DND-41 (cell line): Measurements from ENCODE around the gene HSPA1A.
A peak's percentile ranks its signal among the peaks of the same experiment; 100 is the strongest.
"Not testable (repeated sequence)": the region's sequence is repeated elsewhere in the genome, so short reads cannot be mapped to it uniquely, and the experiment has no call there.

ENCODE experiments used
- ATAC-seq: fragments of 200-7000 bp; cut with Tn5 transposase; 3 replicates; pipeline ENCODE4 v1.9.1; 2021; ENCODE audit warnings: low read depth; ENCODE audit not compliant: insufficient read depth
- DNase-seq: peaks from one replicate; pipeline ENCODE4 v3.0.0-alpha.2; 2020
- H2AFZ ChIP-seq: 2 replicates; pipeline ENCODE4 v1.6.0; 2012; ENCODE audit warnings: low read depth, low read length
- H3K27ac ChIP-seq: 2 replicates; pipeline ENCODE4 v1.5.1; 2012; ENCODE audit warnings: low read length, inconsistent platforms
- H3K27me3 ChIP-seq: fragments of 200-600 bp; sonication (generic); 2 replicates; pipeline ENCODE4 v1.6.0; 2012; ENCODE audit warnings: low read length, mild to moderate bottlenecking, inconsistent platforms; ENCODE audit not compliant: insufficient read depth, poor library complexity
- H3K36me3 ChIP-seq: 2 replicates; pipeline ENCODE4 v1.5.1; 2012; ENCODE audit warnings: low read length, inconsistent platforms; ENCODE audit not compliant: insufficient read depth
- H3K4me1 ChIP-seq: 2 replicates; pipeline ENCODE4 v1.5.1; 2012; ENCODE audit warnings: mild to moderate bottlenecking, low read length; ENCODE audit not compliant: insufficient read depth
- H3K4me2 ChIP-seq: 2 replicates; pipeline ENCODE4 v1.6.0; 2012; ENCODE audit warnings: mild to moderate bottlenecking, moderate library complexity, low read length, inconsistent platforms; ENCODE audit not compliant: insufficient read depth
- H3K4me3 ChIP-seq, 2 experiments: fragments of 200-600 bp in 1 of 2; shearing (Covaris generic) in 1 of 2; 2 replicates each; pipeline ENCODE4 v1.5.1; 2012 to 2016; ENCODE audit warnings: inconsistent platforms in 2 of 2, low read length in 2 of 2, mild to moderate bottlenecking in 2 of 2, low read depth in 1 of 2, moderate library complexity in 1 of 2
- H3K79me2 ChIP-seq: 2 replicates; pipeline ENCODE4 v1.6.0; 2012; ENCODE audit warnings: low read length, inconsistent platforms; ENCODE audit not compliant: insufficient read depth
- H3K9ac ChIP-seq: 2 replicates; pipeline ENCODE4 v1.6.0; 2012; ENCODE audit warnings: low read depth, mild to moderate bottlenecking, inconsistent platforms, low read length, moderate library complexity
- H3K9me3 ChIP-seq: 2 replicates; pipeline ENCODE4 v1.5.1; 2012; ENCODE audit warnings: low read length, moderate library complexity, mild to moderate bottlenecking, inconsistent platforms; ENCODE audit not compliant: insufficient read depth, severe bottlenecking
- H4K20me1 ChIP-seq: 2 replicates; pipeline ENCODE4 v1.6.0; 2012; ENCODE audit warnings: low read length; ENCODE audit not compliant: insufficient read depth
- EZH2 ChIP-seq: IDR thresholded peaks from 3 replicates; pipeline ENCODE4 v1.6.1; 2012; ENCODE audit warnings: borderline replicate concordance, low read depth, mild to moderate bottlenecking, moderate library complexity, low read length, inconsistent platforms; ENCODE audit not compliant: severe bottlenecking
- TF ChIP-seq, protein P1 (sequence below): IDR thresholded peaks from 2 replicates; pipeline ENCODE4 v1.5.1; 2012; ENCODE audit warnings: borderline replicate concordance, low read length, moderate library complexity, mild to moderate bottlenecking; ENCODE audit not compliant: poor library complexity, severe bottlenecking; ENCODE audit errors: extremely low read depth

The HSPA1A gene

GRCh38 chr6:31797588-31797987 is 17.8 kb upstream of the HSPA1A start:
- H3K4me2 ChIP-seq, result no peak overlapping the region
- no peak overlapping the region for H3K9ac ChIP-seq
- 0 out of 3 replicates have a peak, but pooled peaks have one; percentile 36 for ATAC-seq

GRCh38 chr6:31799781-31800180 is 15.6 kb upstream of the HSPA1A start:
- Histone ChIP-seq H3K36me3 (peaks cover 49% of the 10 kb centered on the region), H3K9ac (no peak overlapping the region), H2AFZ (no peak overlapping the region), H3K27me3 (no peaks in the 10 kb centered on the region), H3K79me2 (peaks cover 40% of the 10 kb centered on the region), H3K4me1 (peaks cover 27% of the 10 kb centered on the region), H3K27ac (no peak overlapping the region), H3K4me3 (no peak overlapping the region), H3K4me2 (no peak overlapping the region), H3K9me3 (no peaks in the 10 kb centered on the region), H4K20me1 (no peaks in the 10 kb centered on the region)
- TF ChIP-seq, protein P1, sequence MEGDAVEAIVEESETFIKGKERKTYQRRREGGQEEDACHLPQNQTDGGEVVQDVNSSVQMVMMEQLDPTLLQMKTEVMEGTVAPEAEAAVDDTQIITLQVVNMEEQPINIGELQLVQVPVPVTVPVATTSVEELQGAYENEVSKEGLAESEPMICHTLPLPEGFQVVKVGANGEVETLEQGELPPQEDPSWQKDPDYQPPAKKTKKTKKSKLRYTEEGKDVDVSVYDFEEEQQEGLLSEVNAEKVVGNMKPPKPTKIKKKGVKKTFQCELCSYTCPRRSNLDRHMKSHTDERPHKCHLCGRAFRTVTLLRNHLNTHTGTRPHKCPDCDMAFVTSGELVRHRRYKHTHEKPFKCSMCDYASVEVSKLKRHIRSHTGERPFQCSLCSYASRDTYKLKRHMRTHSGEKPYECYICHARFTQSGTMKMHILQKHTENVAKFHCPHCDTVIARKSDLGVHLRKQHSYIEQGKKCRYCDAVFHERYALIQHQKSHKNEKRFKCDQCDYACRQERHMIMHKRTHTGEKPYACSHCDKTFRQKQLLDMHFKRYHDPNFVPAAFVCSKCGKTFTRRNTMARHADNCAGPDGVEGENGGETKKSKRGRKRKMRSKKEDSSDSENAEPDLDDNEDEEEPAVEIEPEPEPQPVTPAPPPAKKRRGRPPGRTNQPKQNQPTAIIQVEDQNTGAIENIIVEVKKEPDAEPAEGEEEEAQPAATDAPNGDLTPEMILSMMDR, result no peak
- TF ChIP-seq EZH2, result no peak
- DNase-seq (no peak), ATAC-seq (no peak)

More at GRCh38 chr6:31797588-31797987, 17.8 kb upstream of the HSPA1A start:
- H3K27ac ChIP-seq, result no peak overlapping the region
- no peak for TF ChIP-seq EZH2
- DNase-seq, result peak; percentile 60
- peaks cover 30% of the 10 kb centered on the region for H3K4me1 ChIP-seq
- no peak overlapping the region for H2AFZ ChIP-seq
- H3K36me3 ChIP-seq, result peaks cover 36% of the 10 kb centered on the region
- no peaks in the 10 kb centered on the region for H3K9me3 ChIP-seq
- H3K27me3 ChIP-seq, result no peaks in the 10 kb centered on the region
- peaks cover 41% of the 10 kb centered on the region for H3K79me2 ChIP-seq
- H4K20me1 ChIP-seq, result no peaks in the 10 kb centered on the region
- H3K4me3 ChIP-seq, result no peak overlapping the region

- H3K9ac ChIP-seq, DNase-seq, H4K20me1 ChIP-seq, H3K9me3 ChIP-seq, ATAC-seq, H2AFZ ChIP-seq, H3K4me2 ChIP-seq, H3K27me3 ChIP-seq, H3K27ac ChIP-seq, H3K4me3 ChIP-seq: not testable (repeated sequence)
- Histone ChIP-seq H3K36me3 (peaks cover 49% of the 10 kb centered on the region), H3K79me2 (peaks cover 40% of the 10 kb centered on the region), H3K4me1 (peaks cover 36% of the 10 kb centered on the region)
Measured at GRCh38 chr6:31801031-31801927, 14.1 kb upstream of the HSPA1A start.

- H4K20me1 ChIP-seq, result no peaks in the 10 kb centered on the region
- peak overlapping the region; percentile 84 to 91 for H3K4me3 ChIP-seq
- peak overlapping the region; percentile 92 for H3K27ac ChIP-seq
- peak; percentile 20; the same call in 2 of the 3 replicates for ATAC-seq
- no peaks in the 10 kb centered on the region for H3K27me3 ChIP-seq
- DNase-seq, result no peak
- H3K36me3 ChIP-seq, result peaks cover 24% of the 10 kb centered on the region
- H2AFZ ChIP-seq, result peak overlapping the region; percentile 92
- no peak for TF ChIP-seq EZH2
- TF ChIP-seq, protein P1, result no peak
- H3K9me3 ChIP-seq, result no peaks in the 10 kb centered on the region
- peaks cover 39% of the 10 kb centered on the region for H3K79me2 ChIP-seq
- H3K9ac ChIP-seq, result peak overlapping the region; percentile 94
- peak overlapping the region; percentile 96 for H3K4me2 ChIP-seq
- peaks cover 39% of the 10 kb centered on the region for H3K4me1 ChIP-seq
Measured at GRCh38 chr6:31805939-31806469, 9.3 kb upstream of the HSPA1A start.
